ENCODE measurements around the gene USH2A. TPM values are rescaled to one million over a fixed set of nuclear protein-coding genes. Genes with fewer than 3 reads are reported as not detected.

Gene USH2A, protein sequence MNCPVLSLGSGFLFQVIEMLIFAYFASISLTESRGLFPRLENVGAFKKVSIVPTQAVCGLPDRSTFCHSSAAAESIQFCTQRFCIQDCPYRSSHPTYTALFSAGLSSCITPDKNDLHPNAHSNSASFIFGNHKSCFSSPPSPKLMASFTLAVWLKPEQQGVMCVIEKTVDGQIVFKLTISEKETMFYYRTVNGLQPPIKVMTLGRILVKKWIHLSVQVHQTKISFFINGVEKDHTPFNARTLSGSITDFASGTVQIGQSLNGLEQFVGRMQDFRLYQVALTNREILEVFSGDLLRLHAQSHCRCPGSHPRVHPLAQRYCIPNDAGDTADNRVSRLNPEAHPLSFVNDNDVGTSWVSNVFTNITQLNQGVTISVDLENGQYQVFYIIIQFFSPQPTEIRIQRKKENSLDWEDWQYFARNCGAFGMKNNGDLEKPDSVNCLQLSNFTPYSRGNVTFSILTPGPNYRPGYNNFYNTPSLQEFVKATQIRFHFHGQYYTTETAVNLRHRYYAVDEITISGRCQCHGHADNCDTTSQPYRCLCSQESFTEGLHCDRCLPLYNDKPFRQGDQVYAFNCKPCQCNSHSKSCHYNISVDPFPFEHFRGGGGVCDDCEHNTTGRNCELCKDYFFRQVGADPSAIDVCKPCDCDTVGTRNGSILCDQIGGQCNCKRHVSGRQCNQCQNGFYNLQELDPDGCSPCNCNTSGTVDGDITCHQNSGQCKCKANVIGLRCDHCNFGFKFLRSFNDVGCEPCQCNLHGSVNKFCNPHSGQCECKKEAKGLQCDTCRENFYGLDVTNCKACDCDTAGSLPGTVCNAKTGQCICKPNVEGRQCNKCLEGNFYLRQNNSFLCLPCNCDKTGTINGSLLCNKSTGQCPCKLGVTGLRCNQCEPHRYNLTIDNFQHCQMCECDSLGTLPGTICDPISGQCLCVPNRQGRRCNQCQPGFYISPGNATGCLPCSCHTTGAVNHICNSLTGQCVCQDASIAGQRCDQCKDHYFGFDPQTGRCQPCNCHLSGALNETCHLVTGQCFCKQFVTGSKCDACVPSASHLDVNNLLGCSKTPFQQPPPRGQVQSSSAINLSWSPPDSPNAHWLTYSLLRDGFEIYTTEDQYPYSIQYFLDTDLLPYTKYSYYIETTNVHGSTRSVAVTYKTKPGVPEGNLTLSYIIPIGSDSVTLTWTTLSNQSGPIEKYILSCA (N-terminal part only)
- not detected in 2 replicates for total RNA-seq

- Histone ChIP-seq H3K36me3 (ENCODE audit: control insufficient read depth, insufficient read depth, low read length) (no peaks in the 10 kb centered on the region), H3K4me3 (ENCODE audit: low read depth, low read length) (no peak within 1 kb of the TSS), H3K27me3 (ENCODE audit: control insufficient read depth, insufficient read depth, low read length) (no peaks in the 10 kb centered on the region)
- DNase-seq (ENCODE audit: low read depth): no peak
- TF ChIP-seq, protein P1, sequence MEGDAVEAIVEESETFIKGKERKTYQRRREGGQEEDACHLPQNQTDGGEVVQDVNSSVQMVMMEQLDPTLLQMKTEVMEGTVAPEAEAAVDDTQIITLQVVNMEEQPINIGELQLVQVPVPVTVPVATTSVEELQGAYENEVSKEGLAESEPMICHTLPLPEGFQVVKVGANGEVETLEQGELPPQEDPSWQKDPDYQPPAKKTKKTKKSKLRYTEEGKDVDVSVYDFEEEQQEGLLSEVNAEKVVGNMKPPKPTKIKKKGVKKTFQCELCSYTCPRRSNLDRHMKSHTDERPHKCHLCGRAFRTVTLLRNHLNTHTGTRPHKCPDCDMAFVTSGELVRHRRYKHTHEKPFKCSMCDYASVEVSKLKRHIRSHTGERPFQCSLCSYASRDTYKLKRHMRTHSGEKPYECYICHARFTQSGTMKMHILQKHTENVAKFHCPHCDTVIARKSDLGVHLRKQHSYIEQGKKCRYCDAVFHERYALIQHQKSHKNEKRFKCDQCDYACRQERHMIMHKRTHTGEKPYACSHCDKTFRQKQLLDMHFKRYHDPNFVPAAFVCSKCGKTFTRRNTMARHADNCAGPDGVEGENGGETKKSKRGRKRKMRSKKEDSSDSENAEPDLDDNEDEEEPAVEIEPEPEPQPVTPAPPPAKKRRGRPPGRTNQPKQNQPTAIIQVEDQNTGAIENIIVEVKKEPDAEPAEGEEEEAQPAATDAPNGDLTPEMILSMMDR (IDR thresholded peaks at IDR 0.05; ENCODE audit: insufficient read depth, low read length, poor library complexity, severe bottlenecking): no peak
Measured at GRCh38 chr1:216422821-216423520, at the start of gene USH2A. TSS of gene USH2A (minus strand) at chr1:216423448. CDS start at chr1:216422336, 1,112 bp downstream.

GRCh38 chr1:216466162-216466801 is 43.0 kb upstream of the USH2A start:
- DNase-seq (ENCODE audit: low read depth): no peak

DNA sequence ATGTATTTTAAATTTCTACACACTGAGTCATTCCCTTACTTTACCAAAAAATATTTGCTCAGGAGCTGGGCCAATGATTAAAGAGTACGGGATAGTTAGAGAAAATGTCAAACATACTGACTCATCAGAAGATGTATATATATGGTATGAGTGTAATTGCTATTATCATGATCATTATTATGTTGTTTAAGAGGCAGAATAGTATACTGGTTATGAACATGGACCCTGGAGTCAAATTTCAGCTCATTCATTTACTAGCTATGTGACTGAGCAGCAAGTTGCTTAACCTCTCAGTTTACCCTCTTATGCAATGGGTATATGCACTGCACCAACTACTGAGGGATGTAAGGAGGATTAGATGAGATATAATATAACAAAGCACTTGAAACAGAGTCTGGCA is 41.2 kb upstream of the USH2A start:
- no peak overlapping the region for H3K4me3 ChIP-seq (ENCODE audit: low read depth, low read length)
- no peaks in the 10 kb centered on the region for H3K36me3 ChIP-seq (ENCODE audit: control insufficient read depth, insufficient read depth, low read length)
- TF ChIP-seq, protein P1 (IDR thresholded peaks at IDR 0.05; ENCODE audit: insufficient read depth, low read length, poor library complexity, severe bottlenecking): no peak
- H3K27me3 ChIP-seq (ENCODE audit: control insufficient read depth, insufficient read depth, low read length): no peaks in the 10 kb centered on the region
- peak; percentile 19 for DNase-seq (ENCODE audit: low read depth)

More at GRCh38 chr1:216466162-216466801, 43.0 kb upstream of the USH2A start:
- Histone ChIP-seq H3K27me3 (ENCODE audit: control insufficient read depth, insufficient read depth, low read length) (no peaks in the 10 kb centered on the region), H3K4me3 (ENCODE audit: low read depth, low read length) (no peak overlapping the region), H3K36me3 (ENCODE audit: control insufficient read depth, insufficient read depth, low read length) (no peaks in the 10 kb centered on the region)
- TF ChIP-seq, protein P1 (IDR thresholded peaks at IDR 0.05; ENCODE audit: insufficient read depth, low read length, poor library complexity, severe bottlenecking): no peak

- DNase-seq (ENCODE audit: low read depth): no peak
- Histone ChIP-seq H3K27me3 (ENCODE audit: control insufficient read depth, insufficient read depth, low read length) (no peaks in the 10 kb centered on the region), H3K36me3 (ENCODE audit: control insufficient read depth, insufficient read depth, low read length) (no peaks in the 10 kb centered on the region), H3K4me3 (ENCODE audit: low read depth, low read length) (no peak overlapping the region)
- TF ChIP-seq, protein P1 (IDR thresholded peaks at IDR 0.05; ENCODE audit: insufficient read depth, low read length, poor library complexity, severe bottlenecking): no peak
Measured at GRCh38 chr1:216462066-216462775, 39.0 kb upstream of the USH2A start.
